ENCODE results near the gene COL20A1. TPM values are rescaled to one million over a fixed set of nuclear protein-coding genes. Genes with fewer than 3 reads are reported as not detected.
A peak's percentile ranks its signal among the peaks of the same experiment; 100 is the strongest.

Gene COL20A1
- total RNA-seq, 6 experiments from 2014 or later = not detected

- Histone ChIP-seq H3K9me3 (no peaks in the 10 kb centered on the region), H3K4me1 (peaks cover 0 to 41% (median 20%) of the 10 kb centered on the region in 4 donors), H3K36me3 (no peaks in the 10 kb centered on the region), H3K27ac (peak overlapping the region in 1 of 3 donors; percentile 97), H3K4me3 (no peak overlapping the region), H3K27me3 (no peaks in the 10 kb centered on the region)
- ATAC-seq = no peak
- 71% methylated on average over 1 of the region's 50 CpGs for WGBS (ENCODE audit: insufficient coverage, low coverage, low lambda C conversion rate, missing lambda C conversion rate)
- TF ChIP-seq POLR2A (IDR thresholded peaks at IDR 0.05) = no peak
- no peak for TF ChIP-seq CTCF (IDR thresholded peaks at IDR 0.05)
- intact Hi-C loops (cut with DNase I) = no loop called here
- DNase-seq = peak in 1 of 3 donors; percentile 55
Measured at GRCh38 chr20:63361519-63362435, 68.8 kb downstream of the COL20A1 start.

GRCh38 chr20:63362436-63363009 is 69.5 kb downstream of the COL20A1 start:
- no peaks in the 10 kb centered on the region for H3K36me3 ChIP-seq
- no peaks in the 10 kb centered on the region for H3K27me3 ChIP-seq
- DNase-seq (peak in 1 of 3 donors; percentile 46), ATAC-seq (no peak)
- no peaks in the 10 kb centered on the region for H3K9me3 ChIP-seq
- intact Hi-C loops (cut with DNase I) = no loop called here
- TF ChIP-seq CTCF (IDR thresholded peaks at IDR 0.05) (no peak), POLR2A (IDR thresholded peaks at IDR 0.05) (no peak)
- 53% methylated on average over 4 of the region's 16 CpGs for WGBS (ENCODE audit: insufficient coverage, low coverage, low lambda C conversion rate, missing lambda C conversion rate)
- peaks cover 0 to 38% (median 19%) of the 10 kb centered on the region in 4 donors for H3K4me1 ChIP-seq
- H3K27ac ChIP-seq = peak overlapping the region in 2 of 3 donors; percentile 78 to 97
- H3K4me3 ChIP-seq = peak overlapping the region in 1 of 3 donors; percentile 65

- peak; percentile 75 to 95 (median 83) for DNase-seq
- intact Hi-C loops (cut with DNase I) = no loop called here
Measured at GRCh38 chr20:63363013-63363957, 70.3 kb downstream of the COL20A1 start.

More at GRCh38 chr20:63363013-63363957, 70.3 kb downstream of the COL20A1 start:
- TF ChIP-seq POLR2A (IDR thresholded peaks at IDR 0.05) (no peak), CTCF (IDR thresholded peaks at IDR 0.05) (no peak)
- Histone ChIP-seq H3K4me3 (peak overlapping the region in 2 of 3 donors; percentile 42 to 65), H3K27ac (peak overlapping the region in 2 of 3 donors; percentile 78 to 97), H3K9me3 (no peaks in the 10 kb centered on the region), H3K4me1 (peaks cover 0 to 30% (median 15%) of the 10 kb centered on the region in 4 donors), H3K27me3 (no peaks in the 10 kb centered on the region), H3K36me3 (no peaks in the 10 kb centered on the region)
- ATAC-seq = peak; percentile 67 to 80 (median 73)
- WGBS (ENCODE audit: insufficient coverage, low coverage, low lambda C conversion rate, missing lambda C conversion rate) = no CpG with 5 or more reads among the region's 23 CpGs

Measured in right lobe of liver (tissue), 6 donors.